GM19240 (cell line): ENCODE data around the gene RNPEP.
"Not testable (repeated sequence)": the region's sequence is repeated elsewhere in the genome, so short reads cannot be mapped to it uniquely, and the experiment has no call there.

Experiments
- DNase-seq: peaks from one replicate; pipeline ENCODE4 v3.0.0; 2011; ENCODE audit warnings: low spot score; ENCODE audit not compliant: insufficient read length

Gene RNPEP

DNA sequence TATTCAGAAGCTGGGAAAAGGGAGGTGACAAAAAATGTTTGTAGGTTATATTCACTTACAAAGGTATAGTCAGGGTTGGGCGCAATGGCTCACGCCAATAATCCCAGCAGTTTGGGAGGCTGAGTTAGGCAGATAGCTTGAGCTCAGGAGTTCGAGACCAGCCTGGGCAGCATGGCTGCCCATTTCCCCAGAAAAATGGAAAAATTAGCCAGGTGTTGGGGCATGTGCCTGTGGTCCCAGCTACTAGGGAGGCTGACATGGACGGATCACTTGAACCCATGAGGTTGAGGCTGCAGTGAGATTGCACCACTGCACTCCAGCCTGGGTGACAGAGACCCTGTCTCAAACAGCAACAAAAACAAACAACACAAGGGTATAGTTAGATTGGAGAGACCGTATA lies 24.1 kb upstream of the RNPEP start:
- DNase-seq: no peak

DNA sequence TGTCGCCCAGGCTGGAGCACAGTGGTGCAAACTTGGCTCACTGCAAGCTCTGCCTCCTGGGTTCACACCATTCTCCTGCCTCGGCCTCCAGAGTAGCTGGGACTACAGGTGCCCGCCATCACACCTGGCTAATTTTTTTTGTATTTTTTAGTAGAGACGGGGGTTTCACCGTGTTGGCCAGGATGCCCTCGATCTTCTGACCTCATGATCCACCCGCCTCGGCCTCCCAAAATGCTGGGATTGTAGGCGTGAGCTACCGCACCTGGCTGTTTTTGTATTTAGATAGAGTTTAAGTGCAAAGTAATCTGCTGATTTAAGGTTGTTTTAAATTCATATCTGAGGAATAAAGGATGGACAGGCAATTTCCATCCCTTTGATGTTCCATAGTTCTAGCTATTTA lies 20.1 kb upstream of the RNPEP start:
- DNase-seq: not testable (repeated sequence)

DNA sequence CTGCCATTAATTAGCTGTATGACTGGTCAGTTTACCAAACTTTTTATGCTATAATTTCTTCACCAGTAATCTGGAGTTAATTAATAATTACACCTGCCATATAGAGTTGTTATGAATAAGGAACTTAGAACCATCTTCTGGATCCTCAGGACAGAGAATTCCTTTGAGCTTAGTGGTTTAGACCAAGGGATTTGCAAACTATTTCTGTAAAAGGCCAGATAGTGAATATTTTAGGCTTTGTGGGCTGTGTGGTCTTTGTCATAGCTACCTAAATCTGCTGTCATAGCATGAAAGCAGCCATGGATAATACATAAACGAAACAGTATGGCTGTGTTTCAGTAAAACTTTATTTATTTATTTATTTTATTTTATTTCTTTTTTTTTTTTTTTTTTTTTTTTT lies 18.2 kb upstream of the RNPEP start:
- no peak for DNase-seq

DNA sequence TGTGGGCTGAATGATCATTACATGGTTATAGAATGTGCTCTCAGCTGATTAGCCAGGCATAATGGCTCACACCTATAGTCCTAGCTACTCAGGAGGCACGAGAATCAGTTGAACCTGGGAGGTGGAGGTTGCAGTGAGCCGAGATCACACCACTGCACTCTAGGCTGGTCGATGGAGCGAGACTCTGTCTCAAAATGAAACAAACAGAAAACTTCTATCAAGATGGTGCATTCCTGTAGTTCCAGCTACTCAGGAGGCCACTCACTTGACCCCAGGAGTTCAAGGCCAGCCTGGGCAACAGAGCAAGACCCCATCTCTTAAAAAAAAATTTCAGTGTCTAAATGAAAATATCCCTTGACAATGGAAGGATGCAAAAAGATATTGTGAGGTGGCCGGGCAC lies 16.3 kb upstream of the RNPEP start:
- no peak for DNase-seq

DNA sequence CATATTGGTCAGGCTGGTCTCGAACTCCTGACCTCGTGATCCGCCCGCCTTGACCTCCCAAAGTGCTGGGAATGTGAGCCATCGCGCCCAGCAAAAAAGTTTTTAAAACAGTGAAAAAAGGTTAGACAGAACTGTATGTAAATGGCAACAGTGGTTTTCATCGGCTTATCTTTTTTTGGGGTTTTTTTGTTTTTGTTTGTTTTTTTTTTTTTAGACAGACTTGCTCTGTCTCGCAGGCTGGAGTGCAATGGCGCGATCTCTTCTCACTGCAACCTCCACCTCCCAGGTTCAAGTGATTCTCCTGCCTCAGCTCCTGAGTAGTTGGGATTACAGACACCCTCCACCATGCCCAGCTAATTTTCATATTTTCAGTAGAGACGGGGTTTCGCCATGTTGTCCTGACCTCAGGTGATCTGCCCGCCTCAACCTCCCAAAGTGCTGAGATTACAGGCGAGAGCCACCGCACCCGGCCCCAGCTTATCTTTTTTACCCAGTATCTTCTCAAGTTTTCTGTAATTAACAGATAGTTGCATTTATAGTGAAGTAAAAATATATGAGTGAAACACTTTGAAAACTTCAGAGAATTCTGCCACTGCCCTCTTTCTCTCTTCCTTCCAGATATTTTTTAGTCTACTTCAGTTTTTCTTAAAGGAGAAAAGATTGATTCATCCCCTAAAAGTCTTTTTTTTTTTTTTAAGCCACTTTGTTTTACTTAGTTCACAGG lies 14.1 kb upstream of the RNPEP start:
- no peak for DNase-seq

DNA sequence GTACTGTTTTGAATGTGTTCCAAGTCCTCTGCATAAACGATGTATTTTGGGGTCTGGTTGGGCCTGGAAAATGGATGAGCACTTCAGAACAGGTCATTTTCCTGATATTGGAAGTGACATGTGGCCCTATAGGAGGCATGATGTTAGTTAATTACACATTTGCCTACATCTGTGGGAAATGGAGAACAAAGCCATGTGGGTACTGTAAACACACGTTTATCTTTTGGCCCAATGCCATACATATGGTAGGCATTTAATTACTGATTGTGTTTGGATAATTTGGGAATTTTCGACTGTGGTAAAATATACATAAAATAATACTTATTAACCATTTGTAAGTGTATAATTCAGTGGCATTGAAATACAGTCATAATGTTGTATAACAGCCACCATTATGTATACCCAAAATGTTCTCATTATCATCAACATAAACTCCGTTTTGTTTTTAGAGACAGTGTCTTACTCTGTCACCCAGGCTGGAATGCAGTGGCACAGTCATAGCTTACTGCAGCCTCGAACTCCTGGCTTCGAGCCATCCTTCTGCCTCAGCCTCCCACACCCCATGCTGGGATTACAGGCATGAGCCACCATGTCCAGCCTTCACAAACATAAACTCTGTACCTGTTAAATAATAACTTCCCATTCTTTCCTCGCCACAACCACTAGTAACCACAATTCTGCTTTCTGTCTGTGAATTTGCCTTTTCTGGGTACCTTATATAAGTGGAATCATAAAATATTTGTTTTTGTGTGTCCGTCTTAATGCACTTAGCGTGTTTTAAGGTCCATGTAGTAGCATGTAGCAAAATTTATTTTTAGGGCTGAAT lies 11.9 kb upstream of the RNPEP start:
- no peak for DNase-seq

DNA sequence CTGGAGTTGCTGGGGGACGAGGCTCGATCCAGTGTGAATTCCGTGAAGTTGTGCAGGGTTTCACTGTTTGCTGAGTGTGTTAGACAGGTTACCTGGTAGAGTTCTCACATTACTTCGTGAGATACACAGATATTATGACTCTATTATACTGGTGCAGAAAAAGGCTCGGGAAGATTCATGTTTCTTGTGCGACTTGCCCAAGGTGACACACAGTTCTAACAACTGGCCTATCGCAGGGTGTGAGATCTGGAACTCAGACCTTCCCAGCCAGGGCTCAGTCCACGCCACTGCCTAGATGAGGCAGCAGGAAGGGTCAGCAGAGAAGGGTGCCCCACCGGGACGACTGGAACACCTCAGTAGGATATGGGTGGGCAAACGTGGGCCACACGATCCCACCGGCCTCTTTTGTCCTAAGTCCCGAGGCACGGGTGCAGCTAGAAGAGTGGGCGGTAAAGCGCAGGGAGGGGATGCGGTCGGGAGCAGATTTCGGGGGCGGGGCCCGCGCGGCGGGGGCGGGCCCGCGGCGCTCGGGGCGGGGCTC lies 296 bp upstream of the RNPEP start:
- peak; percentile 64 for DNase-seq

DNA sequence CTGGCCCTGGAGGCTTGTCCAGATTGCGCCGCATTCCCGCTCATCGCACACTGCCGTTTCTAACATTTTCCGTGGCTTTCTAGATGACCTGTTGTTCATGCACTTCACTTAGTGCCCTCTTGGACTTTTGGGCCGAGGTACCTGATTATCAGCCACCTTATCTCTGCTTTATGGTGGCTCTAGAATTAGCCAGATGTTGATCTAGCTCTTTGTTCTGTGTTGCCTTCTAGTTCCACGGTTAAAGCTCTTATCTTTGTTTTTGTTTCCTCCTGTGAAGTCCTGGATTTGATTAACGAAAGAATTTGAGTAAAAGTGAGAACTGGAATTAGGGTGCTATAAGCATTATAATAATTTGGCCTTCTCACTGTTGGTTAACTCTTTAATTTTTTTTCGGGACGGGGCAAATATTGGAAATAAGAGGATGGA lies 945 bp downstream of the RNPEP start:
- DNase-seq: no peak

DNA sequence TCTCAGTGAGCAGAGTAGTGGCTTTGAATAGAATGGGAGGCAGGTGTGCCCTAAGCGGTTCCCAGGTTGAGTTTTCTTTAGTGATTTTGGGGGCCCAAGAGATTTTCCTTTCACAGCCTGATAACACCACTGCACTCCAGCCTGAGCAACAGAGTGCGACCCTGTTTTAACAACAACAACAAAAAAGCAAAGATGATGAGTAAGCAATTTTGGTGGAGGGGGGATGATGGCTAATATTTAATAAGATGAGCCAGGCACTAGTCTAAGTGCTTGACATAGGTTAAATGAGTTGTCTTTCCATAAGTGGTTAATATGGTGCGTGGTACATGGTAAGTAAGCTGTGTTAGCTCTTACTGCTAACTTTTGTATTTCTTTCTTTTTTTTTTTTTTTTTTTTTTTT lies 2.0 kb downstream of the RNPEP start:
- DNase-seq: no peak

DNA sequence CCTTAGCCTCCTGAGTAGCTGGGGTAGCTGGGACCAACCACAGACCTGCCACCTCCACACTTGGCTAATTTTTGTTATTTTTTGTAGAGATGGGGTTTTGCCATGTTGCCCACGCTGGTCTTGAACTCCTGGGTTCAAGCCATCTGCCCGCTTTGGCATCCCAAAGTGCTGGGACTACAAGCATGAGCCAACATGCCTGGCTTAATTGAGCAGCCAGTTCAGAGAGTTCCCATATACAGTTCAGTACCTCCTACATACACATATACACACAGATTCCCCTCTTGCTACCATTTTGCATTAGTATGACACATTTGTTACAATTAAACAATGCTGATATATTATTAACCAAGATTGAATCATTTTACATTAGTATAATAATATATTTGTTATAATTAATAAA lies 2.9 kb downstream of the RNPEP start:
- no peak for DNase-seq

DNA sequence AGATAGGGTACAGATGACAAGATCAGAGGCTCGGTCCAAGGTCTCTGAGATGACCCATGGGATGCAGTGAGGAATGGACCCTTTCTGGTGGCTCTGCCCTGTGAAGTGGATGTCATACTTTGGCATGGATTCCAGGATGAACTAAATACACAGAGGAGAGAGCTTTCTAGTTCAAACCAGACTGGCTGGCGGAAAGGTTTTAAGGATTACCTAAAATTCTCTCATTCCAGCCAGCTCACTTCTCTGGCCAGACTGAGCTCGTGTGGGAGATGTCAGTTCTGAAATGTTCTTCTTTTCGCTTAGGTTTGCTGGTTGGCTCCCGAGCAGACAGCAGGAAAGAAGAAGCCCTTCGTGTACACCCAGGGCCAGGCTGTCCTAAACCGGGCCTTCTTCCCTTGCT lies 6.2 kb downstream of the RNPEP start:
- no peak for DNase-seq

DNA sequence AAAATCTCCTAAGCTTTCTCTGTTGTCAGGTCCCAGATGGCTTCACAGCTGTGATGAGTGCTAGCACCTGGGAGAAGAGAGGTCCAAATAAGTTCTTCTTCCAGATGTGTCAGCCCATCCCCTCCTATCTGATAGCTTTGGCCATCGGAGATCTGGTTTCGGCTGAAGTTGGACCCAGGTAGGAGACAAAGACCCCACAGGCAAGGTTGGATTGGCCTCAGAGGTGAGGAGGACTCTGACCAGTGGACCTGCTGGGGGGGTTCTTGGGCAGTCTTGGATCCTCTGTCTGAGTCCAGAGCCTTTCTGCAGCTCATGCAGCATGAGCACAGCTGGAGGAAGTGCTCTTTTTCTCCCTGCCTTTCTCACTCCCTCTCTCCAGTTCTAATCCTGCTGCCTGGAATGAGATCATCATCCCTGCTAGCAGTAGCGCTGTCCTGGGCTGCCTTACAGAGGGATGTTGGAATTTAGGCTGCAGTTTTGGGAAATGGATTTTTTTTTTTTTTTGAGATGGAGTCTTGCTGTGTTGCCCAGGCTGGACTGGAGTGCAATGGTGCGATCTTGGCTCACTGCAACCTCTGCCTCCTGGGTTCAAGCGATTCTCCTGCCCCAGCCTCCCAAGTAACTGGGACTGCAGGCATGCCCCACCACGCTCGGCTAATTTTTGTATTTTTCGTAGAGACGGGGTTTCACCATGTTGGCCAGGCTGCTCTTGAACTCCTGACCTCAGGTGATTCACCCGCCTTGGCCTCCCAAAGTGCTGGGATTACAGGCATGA lies 7.1 kb downstream of the RNPEP start:
- no peak for DNase-seq

DNA sequence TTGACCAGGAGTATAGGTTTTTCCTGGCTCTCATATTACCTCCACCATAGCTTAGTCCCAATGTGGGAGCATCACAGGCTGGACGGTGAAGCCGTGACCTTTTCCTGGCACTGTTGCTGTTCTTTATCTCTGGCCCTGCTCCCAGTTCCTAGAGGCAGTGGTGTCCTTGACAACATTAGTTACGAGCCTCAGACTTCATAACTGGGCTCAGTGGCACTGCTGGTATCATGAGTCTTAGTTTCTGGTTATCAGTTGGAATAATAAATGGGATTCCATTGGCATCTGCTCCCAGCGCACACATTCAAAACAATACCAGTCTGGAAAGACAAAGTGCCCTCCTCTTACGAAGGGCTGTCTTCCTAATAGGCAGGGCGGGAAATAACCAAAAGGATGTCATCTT lies 8.0 kb downstream of the RNPEP start:
- no peak for DNase-seq

DNA sequence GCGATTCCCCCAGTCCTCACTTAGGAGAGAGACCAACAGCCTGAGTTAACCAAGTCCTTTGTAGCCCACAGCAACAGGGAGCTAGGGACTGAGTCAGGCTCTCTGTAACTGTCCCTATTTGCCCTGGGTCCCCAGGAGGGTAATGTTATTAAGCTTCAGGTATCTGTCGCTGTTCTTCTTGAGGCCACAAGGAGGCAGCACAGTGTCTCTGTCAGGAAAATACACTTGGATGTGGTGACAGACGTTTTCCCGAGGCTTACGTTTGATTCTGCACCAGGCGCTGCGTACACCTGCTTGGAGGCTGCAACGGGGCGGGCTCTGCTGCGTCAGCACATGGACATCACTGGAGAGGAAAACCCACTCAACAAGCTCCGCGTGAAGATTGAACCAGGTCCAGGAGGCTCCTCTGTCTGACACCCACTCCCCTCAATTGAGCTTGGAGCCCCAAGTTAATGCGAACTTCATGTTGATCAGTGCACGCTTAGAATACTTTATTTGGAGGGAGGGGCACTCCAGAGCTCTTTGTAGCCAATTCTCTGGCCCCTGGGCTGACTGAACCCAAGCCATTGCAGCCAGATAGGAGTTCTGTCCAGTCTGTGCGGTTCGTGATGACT lies 17.3 kb downstream of the RNPEP start:
- peak; percentile 43 for DNase-seq

DNA sequence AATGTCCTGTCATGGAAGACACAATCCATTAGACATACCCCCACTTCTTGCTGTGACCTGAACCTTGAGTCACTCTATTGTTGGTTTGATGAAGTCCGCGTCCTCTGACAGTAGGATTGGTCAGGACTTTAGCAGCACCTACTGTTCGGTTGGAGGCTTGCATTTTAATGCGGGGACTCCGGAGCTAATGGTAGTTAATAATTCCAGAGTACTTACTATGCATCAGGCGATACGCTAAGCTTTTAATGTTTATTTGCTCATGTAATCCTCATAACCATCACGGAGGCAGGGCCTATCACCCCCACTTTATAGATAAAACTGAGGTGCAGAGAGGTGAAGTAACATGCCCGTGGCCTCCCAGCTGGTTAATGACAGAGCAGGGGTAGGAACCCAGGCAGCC lies 20.1 kb downstream of the RNPEP start:
- DNase-seq: no peak

DNA sequence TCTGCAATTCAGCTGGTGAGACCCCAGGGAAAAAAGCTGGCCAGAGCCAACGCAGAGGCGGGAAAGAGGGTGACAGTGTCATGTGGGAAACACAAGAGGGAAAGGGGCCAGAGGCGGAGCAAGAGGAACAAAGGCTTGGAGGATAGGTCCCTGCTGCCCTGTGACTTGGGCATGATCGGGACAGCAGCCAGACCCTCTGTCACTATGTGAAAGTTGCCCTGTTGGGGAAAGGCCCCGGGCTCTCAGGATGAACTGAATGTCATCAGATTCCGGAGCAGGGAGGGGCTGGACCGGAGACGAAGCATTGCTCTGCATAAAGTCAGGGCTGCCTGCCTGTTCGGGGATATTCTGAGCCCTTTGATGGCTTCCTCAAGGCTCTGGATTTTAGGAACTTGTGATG lies 22.3 kb downstream of the RNPEP start:
- no peak for DNase-seq

DNA sequence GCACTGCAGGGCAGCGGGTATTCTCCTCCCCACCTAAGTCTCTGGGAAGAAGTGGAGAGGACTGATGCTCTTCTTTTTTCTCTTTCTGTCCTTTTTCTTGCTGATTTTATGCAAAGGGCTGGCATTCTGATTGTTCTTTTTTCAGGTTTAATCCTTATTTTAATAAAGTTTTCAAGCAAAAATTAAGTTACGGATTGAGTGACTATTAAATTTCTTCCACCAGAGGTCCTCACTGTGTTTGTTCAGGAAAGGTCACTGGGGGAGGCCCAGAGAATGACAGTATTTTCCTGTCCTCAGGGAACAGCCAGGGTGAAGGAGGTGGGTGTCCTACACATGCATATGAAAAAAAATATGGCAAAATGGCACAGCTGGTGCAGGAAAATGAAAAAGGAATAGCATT lies 23.5 kb downstream of the RNPEP start:
- DNase-seq: no peak

DNA sequence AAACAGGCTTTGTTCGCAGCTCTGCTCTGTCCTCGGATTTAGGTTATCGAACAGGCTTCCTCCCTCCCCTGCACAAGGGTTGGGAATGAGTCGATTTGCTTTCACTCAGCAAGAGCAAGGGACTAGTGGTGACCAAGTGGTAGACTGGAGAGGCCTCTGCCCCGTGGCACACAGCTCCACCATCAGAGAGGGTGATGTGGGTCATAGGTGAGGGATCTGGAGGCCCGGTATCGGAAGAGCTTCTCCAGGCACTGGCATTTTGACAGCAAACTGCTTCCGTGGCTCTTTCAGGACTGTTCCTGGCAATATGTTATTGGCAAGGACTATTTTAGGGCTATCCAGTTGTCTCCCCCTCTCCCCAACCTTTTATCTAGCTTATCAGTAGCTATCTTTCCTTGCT lies 24.9 kb downstream of the RNPEP start:
- no peak for DNase-seq

DNA sequence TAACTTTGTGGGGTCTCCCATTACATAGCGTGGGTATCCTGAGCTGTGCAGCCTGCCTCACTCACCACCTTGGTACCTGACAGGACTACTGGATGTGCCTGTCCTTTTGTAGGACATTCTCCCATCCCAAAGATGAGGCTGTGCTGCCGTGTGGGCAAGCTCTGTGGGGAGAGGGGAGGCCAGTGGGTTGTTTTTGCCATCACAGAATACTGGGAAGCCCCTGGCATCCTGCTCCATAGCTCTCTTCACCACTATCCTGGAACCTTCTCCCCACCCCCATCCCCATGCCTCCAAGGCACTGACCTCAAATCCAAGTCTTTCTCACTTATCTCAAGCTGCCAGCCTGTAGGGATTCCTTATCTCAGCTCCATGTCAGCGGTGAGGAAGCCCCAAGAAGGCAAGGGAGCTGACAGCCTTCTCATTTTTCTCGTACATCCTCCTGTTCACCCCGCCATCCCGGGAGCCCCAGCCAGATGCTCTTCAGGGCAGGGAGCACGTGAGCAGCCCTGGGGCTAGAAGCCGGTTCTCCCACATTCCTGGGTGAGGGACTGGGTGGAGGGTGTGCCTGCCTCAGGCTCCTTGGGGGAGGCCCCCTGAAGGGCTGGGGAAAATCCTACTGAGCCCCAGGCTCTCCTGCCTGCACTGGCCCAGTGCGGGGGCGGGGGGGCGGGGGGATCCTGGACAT lies 25.5 kb downstream of the RNPEP start:
- DNase-seq: no peak

DNA sequence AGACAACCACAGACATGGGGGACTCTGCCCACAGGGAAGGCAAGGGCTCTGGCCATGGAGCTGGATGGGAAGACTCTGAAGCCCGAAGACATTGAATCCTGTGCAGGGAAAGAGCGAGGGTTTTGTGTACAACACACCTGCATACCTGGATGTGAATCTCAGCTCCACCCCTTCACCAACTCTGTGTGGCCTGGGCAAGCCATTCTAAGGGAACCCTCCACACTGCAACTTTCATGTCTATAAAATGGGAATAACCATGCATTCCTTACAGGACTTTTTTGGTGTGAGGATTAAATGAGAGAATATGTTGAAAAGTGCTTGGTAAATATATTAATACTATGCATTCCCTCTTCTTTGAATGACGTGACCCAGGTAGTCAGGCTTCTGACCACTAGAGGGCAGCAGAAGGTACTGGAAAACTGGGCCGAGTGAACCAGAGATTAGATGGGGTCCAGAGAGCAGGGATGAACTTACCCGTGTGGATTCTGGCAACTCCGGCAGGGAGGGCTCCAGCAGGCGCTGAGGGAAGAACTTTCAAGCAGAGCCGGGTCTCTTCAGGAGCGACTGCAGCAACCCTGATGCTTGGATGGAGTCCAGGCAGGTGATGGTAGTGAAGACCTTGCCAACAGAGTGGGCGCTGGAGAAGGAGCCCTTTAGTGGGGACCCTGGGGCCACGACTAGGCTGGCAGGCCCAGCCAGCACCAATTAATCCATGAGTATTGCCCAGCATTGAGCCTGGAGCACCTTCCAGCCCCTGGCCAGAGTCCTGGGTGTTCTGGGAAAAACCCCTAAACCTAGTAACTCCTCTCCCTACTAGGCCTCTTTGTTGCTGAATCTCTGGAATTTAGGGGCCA lies 27.1 kb downstream of the RNPEP start:
- DNase-seq: peak; percentile 56
